ENCODE measurements around the gene ITPRIP.

GRCh38 chr10:104359811-104360210 lies 21.5 kb upstream of the ITPRIP start:
- TF ChIP-seq, protein P1, sequence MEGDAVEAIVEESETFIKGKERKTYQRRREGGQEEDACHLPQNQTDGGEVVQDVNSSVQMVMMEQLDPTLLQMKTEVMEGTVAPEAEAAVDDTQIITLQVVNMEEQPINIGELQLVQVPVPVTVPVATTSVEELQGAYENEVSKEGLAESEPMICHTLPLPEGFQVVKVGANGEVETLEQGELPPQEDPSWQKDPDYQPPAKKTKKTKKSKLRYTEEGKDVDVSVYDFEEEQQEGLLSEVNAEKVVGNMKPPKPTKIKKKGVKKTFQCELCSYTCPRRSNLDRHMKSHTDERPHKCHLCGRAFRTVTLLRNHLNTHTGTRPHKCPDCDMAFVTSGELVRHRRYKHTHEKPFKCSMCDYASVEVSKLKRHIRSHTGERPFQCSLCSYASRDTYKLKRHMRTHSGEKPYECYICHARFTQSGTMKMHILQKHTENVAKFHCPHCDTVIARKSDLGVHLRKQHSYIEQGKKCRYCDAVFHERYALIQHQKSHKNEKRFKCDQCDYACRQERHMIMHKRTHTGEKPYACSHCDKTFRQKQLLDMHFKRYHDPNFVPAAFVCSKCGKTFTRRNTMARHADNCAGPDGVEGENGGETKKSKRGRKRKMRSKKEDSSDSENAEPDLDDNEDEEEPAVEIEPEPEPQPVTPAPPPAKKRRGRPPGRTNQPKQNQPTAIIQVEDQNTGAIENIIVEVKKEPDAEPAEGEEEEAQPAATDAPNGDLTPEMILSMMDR (conservative IDR thresholded peaks at IDR 0.05; ENCODE audit: low read depth, low read length): no peak
- TF ChIP-seq EZH2 (IDR thresholded peaks at IDR 0.05; ENCODE audit: borderline replicate concordance, low read depth, low read length, poor library complexity, severe bottlenecking): no peak
